Left renal pelvis (tissue), 4 donors: Measurements from ENCODE around the gene MFSD2A. TPM values are rescaled to one million over a fixed set of nuclear protein-coding genes. Genes with fewer than 3 reads are reported as not detected.
"Not testable (repeated sequence)": the region's sequence is repeated elsewhere in the genome, so short reads cannot be mapped to it uniquely, and the experiment has no call there.

Experiments used
- DNase-seq, 4 donors: peaks; one replicate each; pipeline ENCODE4 v3.0.0-alpha.2; 2013; ENCODE audit warnings: low read depth in 4 of 4, low spot score in 3 of 4
- polyA plus RNA-seq, 4 donors: library from polyadenylated mRNA; unstranded; fragments of 120-200 nt; gene quantifications; one replicate each; pipeline ENCODE4 v1.2.1, GENCODE V29; 2013; ENCODE audit not compliant: insufficient read length in 4 of 4

The MFSD2A gene
- 1 to 10 TPM in 3 of 4 donors, under 1 TPM in 1; 0.37 to 4.1 (median 2.7) TPM for polyA plus RNA-seq

- peak in 2 of 4 donors; percentile 54 for DNase-seq
Measured at GRCh38 chr1:39954870-39955546, at the start of gene MFSD2A. MFSD2A (plus strand) TSS chr1:39955145; CDS start chr1:39955293, 148 bp downstream.

GRCh38 chr1:39905172-39905571 is 49.8 kb upstream of the MFSD2A start:
- DNase-seq = no peak

- no peak for DNase-seq
Measured at GRCh38 chr1:39907528-39908453, 47.2 kb upstream of the MFSD2A start.

- DNase-seq = no peak
Measured at GRCh38 chr1:39908534-39908933, 46.4 kb upstream of the MFSD2A start.

GRCh38 chr1:39910263-39910662 is 44.7 kb upstream of the MFSD2A start:
- DNase-seq = no peak

- DNase-seq = not testable (repeated sequence)
Measured at GRCh38 chr1:39913136-39913535, 41.8 kb upstream of the MFSD2A start.

GRCh38 chr1:39915499-39916129 is 39.3 kb upstream of the MFSD2A start:
- no peak for DNase-seq

- DNase-seq = no peak
Measured at GRCh38 chr1:39917825-39918224, 37.1 kb upstream of the MFSD2A start.

- peak in 1 of 4 donors; percentile 61 for DNase-seq
Measured at GRCh38 chr1:39919545-39919944, 35.4 kb upstream of the MFSD2A start.

- DNase-seq = no peak
Measured at GRCh38 chr1:39922251-39922688, 32.7 kb upstream of the MFSD2A start.

- DNase-seq = no peak
Measured at GRCh38 chr1:39925721-39926342, 29.1 kb upstream of the MFSD2A start.

- no peak for DNase-seq
Measured at GRCh38 chr1:39926343-39926793, 28.6 kb upstream of the MFSD2A start.

GRCh38 chr1:39926820-39927219 is 28.1 kb upstream of the MFSD2A start:
- no peak for DNase-seq

GRCh38 chr1:39927538-39927937 is 27.4 kb upstream of the MFSD2A start:
- DNase-seq = no peak

- no peak for DNase-seq
Measured at GRCh38 chr1:39928809-39929587, 25.9 kb upstream of the MFSD2A start.

- no peak for DNase-seq
Measured at GRCh38 chr1:39933956-39934941, 20.7 kb upstream of the MFSD2A start.

- DNase-seq = no peak
Measured at GRCh38 chr1:39936724-39937491, 18.0 kb upstream of the MFSD2A start.

GRCh38 chr1:39938856-39939255 is 16.1 kb upstream of the MFSD2A start:
- DNase-seq = no peak
